Tibial nerve (tissue), 3 donors: Measurements from ENCODE around the gene TXLNG.

ENCODE experiments used
- CTCF ChIP-seq, 5 experiments: fragments of 200-600 bp in 3 of 5; fragments of 450-650 bp in 2 of 5; sonication (generic) in 3 of 5; IDR thresholded peaks; one replicate each; pipeline ENCODE4 v1.5.1; 2016 to 2019; ENCODE audit warnings: antibody characterized with exemption in 5 of 5, mild to moderate bottlenecking in 3 of 5, moderate library complexity in 2 of 5
- POLR2A ChIP-seq, 2 donors: fragments of 450-650 bp; IDR thresholded peaks; one replicate each; pipeline ENCODE4 v1.6.1; 2017; ENCODE audit warnings: antibody characterized with exemption in 2 of 2, mild to moderate bottlenecking in 2 of 2, moderate library complexity in 2 of 2

DNA sequence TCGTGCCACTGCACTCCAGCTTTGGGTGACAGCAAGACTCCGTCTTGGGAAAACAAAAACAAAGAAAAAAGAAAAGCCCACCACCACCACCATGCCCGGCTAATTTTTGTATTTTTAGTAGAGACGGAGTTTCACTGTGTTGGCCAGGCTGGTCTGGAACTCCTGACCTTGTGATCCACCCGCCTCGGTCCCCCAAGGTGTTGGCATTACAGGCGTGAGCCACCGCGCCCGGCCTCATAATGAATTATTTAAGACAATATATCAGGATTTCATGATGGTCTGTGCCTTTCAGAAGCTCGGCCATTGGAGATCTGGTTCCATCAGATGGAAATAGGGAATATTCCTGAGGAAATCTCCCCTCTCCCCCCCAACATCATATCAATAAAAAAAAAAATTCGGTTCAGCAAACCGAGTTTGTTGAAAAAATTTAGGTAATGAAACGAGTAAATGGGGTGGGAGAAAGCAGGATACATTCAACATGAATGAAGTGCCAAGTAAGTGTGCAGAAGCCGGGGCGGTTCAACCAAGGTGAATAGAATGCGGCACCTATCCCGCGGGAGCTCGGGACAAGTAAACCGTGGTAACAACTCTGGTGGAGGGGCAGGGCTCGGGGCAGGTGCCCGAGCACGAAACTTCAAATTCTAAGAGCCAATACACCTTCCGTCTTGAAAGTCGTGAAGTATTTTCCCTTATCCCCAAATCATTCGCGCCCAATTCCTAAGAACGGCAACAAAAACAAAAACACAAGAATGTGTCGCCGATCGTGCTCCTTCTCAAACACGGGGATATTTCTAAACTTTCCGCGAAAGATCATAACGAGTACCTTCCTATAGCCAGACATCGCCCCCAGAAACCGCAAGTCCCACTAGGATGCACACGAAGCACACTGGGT is 773 bp upstream of the TXLNG start:
- no peak for TF ChIP-seq CTCF (IDR thresholded peaks at IDR 0.05)
- TF ChIP-seq POLR2A (IDR thresholded peaks at IDR 0.05), result no peak
